IMR-90 (cell line): Measurements from ENCODE around the gene PI16. TPM values are rescaled to one million over a fixed set of nuclear protein-coding genes. Genes with fewer than 3 reads are reported as not detected.
A peak's percentile ranks its signal among the peaks of the same experiment; 100 is the strongest.

ENCODE experiments used
- ATAC-seq: fragments of 200-7000 bp; cut with Tn5 transposase; 2 replicates; pipeline ENCODE4 v1.9.1; 2020; ENCODE audit warnings: low read depth, mild to moderate bottlenecking, moderate library complexity
- BruUV-seq: library from RNA; stranded (reverse); fragments of 400-500 nt; replicated peaks from 2 replicates; lab custom pipeline; 2021; lab: Mats Ljungman, UMichigan
- CTCF ChIA-PET: fragments of 300-600 bp; formaldehyde crosslinking; extraction: SDS; loops from one replicate; lab custom pipeline; 2021; ENCODE audit warnings: antibody characterized with exemption; lab: Yijun Ruan, JAX
- POLR2A ChIA-PET: fragments of 300-600 bp; sonication (Branson Sonifier 250); formaldehyde crosslinking; loops from one replicate; lab custom pipeline; 2022; ENCODE audit warnings: antibody characterized with exemption; ENCODE audit not compliant: unreplicated experiment; lab: Charles Lee
- DNase-seq: peaks from one replicate; pipeline ENCODE4 v3.0.0; 2013
- H2AFZ ChIP-seq: replicated peaks from 2 replicates; pipeline ENCODE3; 2013; ENCODE audit warnings: low read length, mild to moderate bottlenecking; ENCODE audit not compliant: poor library complexity
- H2AK5ac ChIP-seq: 2 replicates; pipeline ENCODE4 v1.6.1; 2013; ENCODE audit warnings: low read depth, low read length, inconsistent platforms
- H2AK9ac ChIP-seq: replicated peaks from 2 replicates; pipeline ENCODE3; 2013; ENCODE audit warnings: mild to moderate bottlenecking, low read depth, low read length, moderate library complexity; ENCODE audit not compliant: poor library complexity
- H2BK120ac ChIP-seq: 2 replicates; pipeline ENCODE4 v1.6.1; 2013; ENCODE audit warnings: low read depth, low read length, inconsistent platforms
- H2BK15ac ChIP-seq: 3 replicates; pipeline ENCODE4 v1.6.1; 2013; ENCODE audit warnings: low read depth, low read length, inconsistent platforms
- H2BK20ac ChIP-seq: 2 replicates; pipeline ENCODE4 v1.6.1; 2013; ENCODE audit warnings: low read depth, mild to moderate bottlenecking, inconsistent platforms, low read length, moderate library complexity
- H2BK5ac ChIP-seq: 2 replicates; pipeline ENCODE4 v1.6.1; 2013; ENCODE audit warnings: mild to moderate bottlenecking, low read depth, low read length, inconsistent platforms; ENCODE audit not compliant: poor library complexity, severe bottlenecking
- H3K14ac ChIP-seq: replicated peaks from 2 replicates; pipeline ENCODE4 v1.6.1; 2013; ENCODE audit warnings: low read depth, low read length, inconsistent platforms
- H3K18ac ChIP-seq: 2 replicates; pipeline ENCODE4 v1.6.1; 2013; ENCODE audit warnings: low read depth, low read length, control low read depth
- H3K23ac ChIP-seq: 2 replicates; pipeline ENCODE4 v1.6.1; 2013; ENCODE audit warnings: low read depth, low read length, inconsistent platforms
- H3K27ac ChIP-seq: 2 replicates; pipeline ENCODE4 v1.5.1; 2013; ENCODE audit warnings: mild to moderate bottlenecking, control low read depth, low read length; ENCODE audit not compliant: insufficient read depth
- H3K27me3 ChIP-seq: 2 replicates; pipeline ENCODE4 v1.6.1; 2013; ENCODE audit warnings: low read length; ENCODE audit not compliant: control insufficient read depth, insufficient read depth
- H3K36me3 ChIP-seq: 2 replicates; pipeline ENCODE4 v1.6.1; 2013; ENCODE audit warnings: low read length, mixed read lengths; ENCODE audit not compliant: control insufficient read depth, insufficient read depth
- H3K4ac ChIP-seq: 2 replicates; pipeline ENCODE4 v1.6.1; 2013; ENCODE audit warnings: low read depth, low read length, inconsistent platforms
- H3K4me1 ChIP-seq: 2 replicates; pipeline ENCODE4 v1.6.1; 2013; ENCODE audit warnings: low read length, mixed read lengths; ENCODE audit not compliant: control insufficient read depth, insufficient read depth
- H3K4me2 ChIP-seq: 2 replicates; pipeline ENCODE4 v1.6.1; 2013; ENCODE audit warnings: low read depth, mild to moderate bottlenecking, control low read depth, low read length, moderate library complexity
- H3K4me3 ChIP-seq: 2 replicates; pipeline ENCODE4 v1.5.1; 2013; ENCODE audit warnings: low read depth, mild to moderate bottlenecking, control low read depth, low read length, moderate library complexity; ENCODE audit not compliant: insufficient read depth
- H3K56ac ChIP-seq: 2 replicates; pipeline ENCODE4 v1.6.1; 2013; ENCODE audit warnings: low read length, inconsistent platforms; ENCODE audit not compliant: insufficient read depth; ENCODE audit errors: extremely low read depth
- H3K79me1 ChIP-seq, 2 experiments: 2 replicates each; pipeline ENCODE4 v1.6.1; 2013; ENCODE audit warnings: low read length in 2 of 2, inconsistent platforms in 1 of 2, low read depth in 1 of 2
- H3K9ac ChIP-seq: 2 replicates; pipeline ENCODE4 v1.6.1; 2013; ENCODE audit warnings: low read depth, low read length, control low read depth
- H3K9me1 ChIP-seq: 2 replicates; pipeline ENCODE4 v1.6.1; 2013; ENCODE audit warnings: low read length, inconsistent platforms; ENCODE audit not compliant: insufficient read depth
- H3K9me3 ChIP-seq: 2 replicates; pipeline ENCODE4 v1.6.1; 2013; ENCODE audit warnings: low read length; ENCODE audit not compliant: control insufficient read depth, insufficient read depth
- H4K20me1 ChIP-seq: 2 replicates; pipeline ENCODE4 v1.6.1; 2013; ENCODE audit warnings: low read length, inconsistent platforms; ENCODE audit not compliant: insufficient read depth
- H4K5ac ChIP-seq: 2 replicates; pipeline ENCODE4 v1.6.1; 2013; ENCODE audit warnings: mild to moderate bottlenecking, low read depth, low read length, control low read depth
- H4K8ac ChIP-seq, 2 experiments: 2 replicates each; pipeline ENCODE4 v1.6.1; 2013; ENCODE audit warnings: low read depth in 2 of 2, low read length in 2 of 2, control low read depth in 1 of 2, inconsistent platforms in 1 of 2
- H4K91ac ChIP-seq: 2 replicates; pipeline ENCODE4 v1.6.1; 2013; ENCODE audit warnings: low read depth, low read length, inconsistent platforms; ENCODE audit not compliant: insufficient read depth
- CHD1 ChIP-seq: IDR thresholded peaks from 2 replicates; pipeline ENCODE4 v1.6.1; 2012; ENCODE audit warnings: low read depth, low read length, improper control_type of control experiment
- MAZ ChIP-seq: IDR thresholded peaks from 2 replicates; pipeline ENCODE4 v1.6.1; 2012; ENCODE audit warnings: low read depth, mild to moderate bottlenecking, low read length, improper control_type of control experiment, moderate library complexity, borderline replicate concordance
- MXI1 ChIP-seq: IDR thresholded peaks from 2 replicates; pipeline ENCODE4 v1.6.1; 2012; ENCODE audit warnings: low read depth, mild to moderate bottlenecking, low read length, moderate library complexity, borderline replicate concordance
- NFE2L2 ChIP-seq: fragments of 150-350 bp; IDR thresholded peaks from 2 replicates; pipeline ENCODE4 v1.6.1; 2016; ENCODE audit warnings: low read depth, mild to moderate bottlenecking, low read length
- POLR2A ChIP-seq: IDR thresholded peaks from 2 replicates; pipeline ENCODE4 v1.6.1; 2012; ENCODE audit warnings: mild to moderate bottlenecking, low read depth, low read length
- WGBS, 2 experiments: methylation state at CpG; one replicate each; pipeline versions ENCODE4 v1.1.5 to v1.1.7; 2013; ENCODE audit warnings: missing lambda C conversion rate in 2 of 2; ENCODE audit not compliant: insufficient read length in 1 of 2; ENCODE audit errors: extremely low coverage in 2 of 2; 5-methylcytosine and 5-hydroxymethylcytosine counted together
- dilution Hi-C: fragments of 300-500 bp; cut with HindIII; formaldehyde crosslinking; loops from one replicate; pipeline ENCODE4 v1.14.3; 2018; ENCODE audit warnings: low sequenced_read_pairs; ENCODE audit not compliant: unreplicated experiment
- in situ Hi-C: fragments of 300-500 bp; cut with MboI; formaldehyde crosslinking; loops from 3 replicates; pipeline ENCODE4 v1.14.3; 2019; ENCODE audit warnings: low sequenced_read_pairs, inconsistent platforms, mixed read lengths
- intact Hi-C: fragments of 100-400 bp; cut with micrococcal nuclease; formaldehyde crosslinking; loops from 2 replicates; pipeline ENCODE4 v1.10.0; 2022
- polyA plus RNA-seq, 3 experiments: library from polyadenylated mRNA; depleted of rRNA; stranded (reverse); fragments of >200 nt; gene quantifications; 2 replicates each; pipeline ENCODE4 v1.2.3, GENCODE V29; 2012; ENCODE audit warnings: low replicate concordance in 1 of 3
- total RNA-seq: library from RNA; depleted of rRNA; stranded (reverse); fragments of >200 nt; gene quantifications from 2 replicates; pipeline ENCODE4 v1.2.3, GENCODE V29; 2012

PI16 gene
- total and polyA plus RNA-seq, 2 of the 4 experiments (the other 2 are of a cell fraction): 0.21 TPM; not detected in 1

DNA sequence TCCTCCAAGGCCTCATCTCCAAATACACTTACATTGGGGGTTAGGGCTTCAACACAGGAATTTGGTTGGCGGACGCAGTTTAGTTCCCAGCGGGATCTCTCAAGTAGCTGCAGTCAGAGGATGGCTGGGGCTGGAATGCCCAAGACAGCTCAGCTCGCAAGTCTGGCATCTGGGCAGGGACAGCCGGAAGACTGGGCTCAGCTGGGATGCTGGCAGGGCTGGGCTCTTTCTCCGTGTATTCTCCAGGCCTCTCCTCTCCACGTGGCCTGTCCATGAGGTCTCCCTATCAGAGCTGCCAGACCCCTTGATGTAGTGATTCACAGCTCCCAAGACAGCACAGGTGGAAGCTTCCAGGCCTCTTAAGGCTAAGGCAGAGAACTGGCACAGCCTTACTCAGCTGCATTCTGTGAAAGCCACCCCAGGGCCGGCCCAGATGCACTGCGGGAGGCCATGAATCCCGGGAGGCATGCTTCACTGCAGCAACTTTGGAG lies 55.9 kb downstream of the PI16 start:
- Histone ChIP-seq H2AK5ac (no peak overlapping the region), H3K36me3 (no peaks in the 10 kb centered on the region), H3K9me3 (0 out of 2 replicates have a peak, but pooled peaks cover 2% of the 10 kb centered on the region), H3K4me2 (no peak overlapping the region), H3K4me1 (peaks cover 2% of the 10 kb centered on the region; the same call in 1 of the 2 replicates), H2AFZ (peak overlapping the region; percentile 35), H4K8ac (no peak overlapping the region), H4K5ac (no peak overlapping the region), H2BK120ac (no peak overlapping the region), H3K27ac (no peak overlapping the region), H3K14ac (no peak overlapping the region), H3K27me3 (0 out of 2 replicates have a peak, but pooled peaks cover 2% of the 10 kb centered on the region), H2AK9ac (peak overlapping the region; percentile 19), H3K18ac (no peak overlapping the region), H3K9ac (no peak overlapping the region), H2BK15ac (no peak overlapping the region), H3K9me1 (peaks cover 2% of the 10 kb centered on the region; the same call in 1 of the 2 replicates), H3K23ac (no peak overlapping the region), H4K91ac (no peak overlapping the region), H3K56ac (no peak overlapping the region), H3K79me1 (no peaks in the 10 kb centered on the region), H4K20me1 (no peaks in the 10 kb centered on the region), H2BK5ac (no peak overlapping the region), H2BK20ac (no peak overlapping the region), H3K4ac (no peak overlapping the region), H3K4me3 (no peak overlapping the region)
- dilution Hi-C loops: no loop called here
- in situ Hi-C loops: loop anchor here (5.0 kb wide), 1 partner anchor 243 kb away; no protein-coding TSS in a partner anchor
- 75% methylated on average over 9 of the region's 10 CpGs; no CpG with 5 or more reads in 1 of the 2 experiments for WGBS, 2 experiments
- ChIA-PET CTCF (no interaction called here), POLR2A (no interaction called here)
- DNase-seq: no peak
- no TSS peak for BruUV-seq
- TF ChIP-seq NFE2L2: no peak
- TF ChIP-seq POLR2A: no peak
- TF ChIP-seq MXI1: no peak
- no peak for TF ChIP-seq CHD1
- TF ChIP-seq MAZ: no peak
- intact Hi-C loops: loop anchor here (10.0 kb wide), 1 partner anchor 386 kb away; no protein-coding TSS in a partner anchor
- ATAC-seq: no peak
